Epithelial cell of proximal tubule (primary cell): Measurements from ENCODE around the gene POLR2C. TPM values are rescaled to one million over a fixed set of nuclear protein-coding genes. Genes with fewer than 3 reads are reported as not detected.

Source experiments
- DNase-seq: peaks from one replicate; pipeline ENCODE4 v3.0.0-alpha.2; 2011; ENCODE audit warnings: low read depth
- H3K4me3 ChIP-seq: 2 replicates; pipeline ENCODE4 v1.5.1; 2011; ENCODE audit warnings: low read depth, mild to moderate bottlenecking, low read length
- total RNA-seq: library from RNA; depleted of rRNA; stranded (reverse); fragments of >200 nt; gene quantifications from 2 replicates; pipeline ENCODE4 v1.2.3, GENCODE V29; 2015
- TF ChIP-seq, protein P1 (sequence below): conservative IDR thresholded peaks from 2 replicates; pipeline ENCODE4 v1.5.1; 2012; ENCODE audit warnings: low read depth, mild to moderate bottlenecking, low read length

The POLR2C gene
- total RNA-seq, 1 donor from 2014 or later = 64.5 TPM

DNA sequence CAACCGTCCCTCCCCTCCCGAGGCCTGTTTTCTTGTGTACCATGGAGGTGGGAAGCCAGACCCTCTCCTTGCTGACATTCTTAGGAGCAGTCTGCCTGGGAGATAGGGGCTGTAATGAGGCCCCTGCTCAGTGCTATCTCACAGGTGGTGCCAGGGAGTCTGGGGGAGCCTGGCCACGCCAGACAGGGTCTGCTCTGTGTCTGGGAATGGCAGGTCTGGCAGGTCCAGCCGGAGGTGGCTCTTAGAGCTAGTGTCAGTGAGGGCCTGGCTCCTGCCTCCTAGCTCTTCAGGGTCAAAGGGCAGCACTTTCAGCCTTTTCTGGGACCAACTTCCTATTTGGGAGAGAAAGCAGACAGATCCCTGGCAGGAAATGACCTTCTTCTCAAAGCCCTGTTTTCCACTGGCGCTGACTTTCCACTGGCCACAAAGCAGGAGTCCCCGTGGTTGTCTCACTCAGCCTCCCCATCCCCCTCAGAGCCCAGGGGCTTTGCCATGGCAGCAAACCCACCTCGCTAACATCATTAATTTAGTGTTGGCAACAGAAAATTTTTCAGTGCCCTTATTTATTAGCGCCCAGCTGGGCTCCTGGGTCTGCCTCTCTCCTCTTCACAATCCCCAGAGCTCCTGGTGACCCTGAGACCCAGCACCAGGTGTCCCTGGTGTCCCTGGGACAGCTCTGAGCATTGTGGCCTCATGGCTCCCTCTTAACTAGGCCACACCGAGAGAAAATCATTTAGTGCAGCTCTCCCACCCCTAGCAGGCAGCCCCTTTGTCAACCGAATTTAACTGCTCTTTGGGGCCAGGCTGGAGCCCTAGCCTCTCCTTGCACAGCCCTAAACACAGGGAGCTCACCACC is 47.8 kb downstream of the POLR2C start:
- no peak overlapping the region for H3K4me3 ChIP-seq
- TF ChIP-seq, protein P1, sequence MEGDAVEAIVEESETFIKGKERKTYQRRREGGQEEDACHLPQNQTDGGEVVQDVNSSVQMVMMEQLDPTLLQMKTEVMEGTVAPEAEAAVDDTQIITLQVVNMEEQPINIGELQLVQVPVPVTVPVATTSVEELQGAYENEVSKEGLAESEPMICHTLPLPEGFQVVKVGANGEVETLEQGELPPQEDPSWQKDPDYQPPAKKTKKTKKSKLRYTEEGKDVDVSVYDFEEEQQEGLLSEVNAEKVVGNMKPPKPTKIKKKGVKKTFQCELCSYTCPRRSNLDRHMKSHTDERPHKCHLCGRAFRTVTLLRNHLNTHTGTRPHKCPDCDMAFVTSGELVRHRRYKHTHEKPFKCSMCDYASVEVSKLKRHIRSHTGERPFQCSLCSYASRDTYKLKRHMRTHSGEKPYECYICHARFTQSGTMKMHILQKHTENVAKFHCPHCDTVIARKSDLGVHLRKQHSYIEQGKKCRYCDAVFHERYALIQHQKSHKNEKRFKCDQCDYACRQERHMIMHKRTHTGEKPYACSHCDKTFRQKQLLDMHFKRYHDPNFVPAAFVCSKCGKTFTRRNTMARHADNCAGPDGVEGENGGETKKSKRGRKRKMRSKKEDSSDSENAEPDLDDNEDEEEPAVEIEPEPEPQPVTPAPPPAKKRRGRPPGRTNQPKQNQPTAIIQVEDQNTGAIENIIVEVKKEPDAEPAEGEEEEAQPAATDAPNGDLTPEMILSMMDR = no peak
- DNase-seq = no peak

DNA sequence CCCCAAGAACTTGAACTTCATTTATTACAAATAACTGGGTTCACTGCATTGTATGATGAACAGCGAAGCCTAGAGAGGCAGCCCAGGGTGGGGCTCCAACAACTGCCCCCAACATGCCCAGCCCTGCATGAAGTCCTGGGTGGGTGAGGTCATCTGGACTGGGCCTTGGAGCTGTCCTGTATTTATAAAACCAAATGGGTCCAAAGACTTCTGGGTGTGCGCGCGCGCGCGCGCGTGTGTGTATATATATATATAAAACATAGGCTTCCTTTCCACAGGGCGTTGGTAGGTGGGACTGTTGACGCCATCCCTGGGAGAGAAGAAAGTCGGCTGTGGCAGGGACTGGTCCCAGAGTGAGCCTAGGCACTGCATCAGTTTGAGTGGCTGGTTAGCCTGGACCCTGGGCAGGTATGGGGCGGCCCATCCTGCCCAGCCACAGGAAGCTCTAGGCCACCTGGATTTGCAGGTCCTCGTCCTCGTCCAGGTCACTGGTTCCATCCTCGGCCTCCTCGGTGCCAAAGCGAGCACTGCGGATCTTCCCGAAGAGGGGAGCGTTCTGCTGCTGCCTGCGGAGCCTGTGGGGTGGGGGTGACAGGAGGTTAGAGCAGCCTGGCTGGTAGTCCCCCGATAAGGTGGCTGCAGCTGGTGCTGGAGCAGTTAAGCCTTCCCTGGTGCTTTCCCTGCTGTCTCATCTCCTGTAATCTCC is 50.0 kb downstream of the POLR2C start:
- H3K4me3 ChIP-seq = no peak overlapping the region
- no peak for DNase-seq
- TF ChIP-seq, protein P1 = no peak

DNA sequence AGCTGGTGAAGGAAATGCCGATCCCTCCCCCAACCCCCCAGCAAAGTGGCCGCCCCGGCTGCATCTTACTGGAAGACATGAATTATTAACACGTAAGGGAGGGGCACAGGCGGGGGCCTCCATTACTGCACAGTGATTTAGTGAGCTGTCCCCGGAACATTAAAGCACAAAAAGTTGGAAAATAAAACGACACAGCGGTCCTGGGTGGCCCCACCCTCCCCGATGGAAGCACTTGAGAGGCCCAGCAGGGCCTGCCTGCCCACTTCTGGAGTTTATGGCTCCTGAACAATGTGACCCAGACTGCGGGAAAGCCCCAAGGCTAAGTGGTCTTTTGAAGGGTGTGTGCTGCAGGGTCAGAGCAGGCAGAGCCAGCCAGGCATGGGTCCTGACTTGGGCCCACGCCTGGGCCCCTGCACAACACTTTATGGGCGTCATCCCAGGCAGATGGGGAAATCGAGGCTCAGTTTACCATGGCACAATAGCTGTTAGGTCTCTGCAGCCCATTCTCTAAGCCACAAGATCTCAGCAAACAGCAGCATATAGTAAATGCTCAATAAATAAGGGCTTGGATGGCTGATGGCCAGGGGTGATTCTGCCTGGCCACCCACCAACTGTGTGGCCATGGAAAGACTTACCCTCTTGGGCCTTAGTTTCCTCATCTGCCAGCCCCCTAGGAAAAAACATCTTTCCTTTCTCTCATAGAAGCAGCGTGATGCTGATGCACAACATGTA is 51.1 kb downstream of the POLR2C start:
- TF ChIP-seq, protein P1 = no peak
- no peak for DNase-seq
- no peak overlapping the region for H3K4me3 ChIP-seq

DNA sequence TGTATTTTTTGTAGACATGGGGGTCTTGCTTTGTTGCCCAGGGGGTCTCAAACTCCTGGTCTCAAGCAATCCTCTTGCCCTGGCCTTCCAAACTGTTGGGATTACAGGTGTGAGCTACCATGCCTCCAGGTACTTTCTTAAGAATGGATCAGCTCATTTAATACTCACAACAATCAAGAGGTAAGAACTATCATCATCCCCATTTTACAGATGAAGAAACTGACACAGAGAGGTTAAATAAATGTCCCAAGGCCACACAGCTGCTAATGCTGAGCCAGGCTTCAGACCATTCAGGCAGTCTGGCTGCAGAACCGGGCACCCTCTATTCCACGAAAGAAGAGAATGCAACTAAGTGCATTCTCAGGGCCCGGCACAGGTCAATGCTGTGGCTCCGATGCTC is 51.9 kb downstream of the POLR2C start:
- no peak overlapping the region for H3K4me3 ChIP-seq
- TF ChIP-seq, protein P1 = no peak
- DNase-seq = no peak

DNA sequence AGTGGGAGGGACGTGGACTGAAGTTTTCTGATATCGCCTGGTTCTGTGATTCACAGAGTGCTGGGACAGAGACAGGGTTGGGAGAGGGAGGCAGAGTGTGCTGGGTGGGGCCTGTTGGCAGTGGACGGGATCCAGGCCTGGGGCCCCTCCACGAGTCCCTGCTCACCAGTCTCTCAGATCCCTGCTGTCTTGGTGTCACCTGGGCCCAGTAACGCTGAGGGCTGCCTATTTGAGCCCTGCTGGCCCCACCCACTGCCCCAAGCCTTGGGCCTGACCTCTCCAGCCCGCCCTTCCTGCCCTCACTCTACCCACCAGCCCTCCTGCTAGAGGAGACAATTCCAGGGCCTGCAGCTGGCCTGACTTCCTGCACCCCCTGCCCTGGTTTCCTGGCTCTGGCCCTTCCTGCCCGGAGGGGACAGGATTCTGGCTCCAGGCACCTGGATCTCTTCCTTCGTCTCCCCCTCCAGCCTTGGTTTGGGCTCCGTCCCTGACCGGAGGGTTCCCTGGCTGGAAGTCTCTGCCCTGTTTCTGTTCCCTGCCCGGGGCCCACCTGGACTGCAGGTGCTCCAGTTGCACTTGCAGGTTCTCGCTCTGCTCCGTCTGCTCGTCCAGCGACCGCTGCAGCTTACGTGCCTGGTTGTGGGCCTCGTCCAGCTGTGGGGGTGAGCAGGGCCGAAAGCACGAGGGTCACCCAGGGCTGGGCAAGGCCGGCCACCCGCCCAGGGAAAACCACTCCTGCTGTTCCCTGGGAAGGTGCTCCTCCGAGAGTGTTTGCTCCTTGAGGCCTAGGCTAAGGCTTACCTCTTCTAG is 52.5 kb downstream of the POLR2C start:
- H3K4me3 ChIP-seq = no peak overlapping the region
- DNase-seq = no peak
- TF ChIP-seq, protein P1 = no peak

DNA sequence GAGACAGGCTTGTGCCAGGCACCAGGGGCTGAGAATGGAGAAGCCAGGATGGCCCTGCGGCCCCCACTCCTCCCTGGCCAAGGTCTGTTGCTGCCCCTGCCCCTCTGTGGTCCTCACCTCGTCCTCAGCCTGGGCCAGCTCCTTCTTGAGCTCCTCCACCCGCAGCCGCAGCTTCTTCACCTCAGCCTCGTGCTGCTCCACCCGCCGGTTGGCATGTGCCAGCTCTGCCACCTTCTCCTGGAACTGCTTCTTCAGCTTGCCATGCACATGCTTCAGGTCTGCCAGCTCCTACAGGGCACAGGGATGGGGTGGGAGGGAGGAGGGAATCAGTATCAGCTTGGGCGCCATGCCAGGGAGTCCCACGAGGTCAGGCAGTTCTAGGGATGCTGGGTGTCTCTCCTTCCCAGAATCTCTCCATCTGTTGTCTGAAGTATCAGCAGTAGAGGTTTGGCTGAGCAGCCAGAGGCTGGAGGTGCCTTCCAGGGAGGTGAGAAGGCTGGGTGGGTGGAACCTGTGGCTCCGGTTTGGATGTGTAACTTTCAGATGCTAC is 53.8 kb downstream of the POLR2C start:
- TF ChIP-seq, protein P1 = no peak
- DNase-seq = no peak
- no peak overlapping the region for H3K4me3 ChIP-seq
